ENCODE results near the gene BANF2.

Gene BANF2

DNA sequence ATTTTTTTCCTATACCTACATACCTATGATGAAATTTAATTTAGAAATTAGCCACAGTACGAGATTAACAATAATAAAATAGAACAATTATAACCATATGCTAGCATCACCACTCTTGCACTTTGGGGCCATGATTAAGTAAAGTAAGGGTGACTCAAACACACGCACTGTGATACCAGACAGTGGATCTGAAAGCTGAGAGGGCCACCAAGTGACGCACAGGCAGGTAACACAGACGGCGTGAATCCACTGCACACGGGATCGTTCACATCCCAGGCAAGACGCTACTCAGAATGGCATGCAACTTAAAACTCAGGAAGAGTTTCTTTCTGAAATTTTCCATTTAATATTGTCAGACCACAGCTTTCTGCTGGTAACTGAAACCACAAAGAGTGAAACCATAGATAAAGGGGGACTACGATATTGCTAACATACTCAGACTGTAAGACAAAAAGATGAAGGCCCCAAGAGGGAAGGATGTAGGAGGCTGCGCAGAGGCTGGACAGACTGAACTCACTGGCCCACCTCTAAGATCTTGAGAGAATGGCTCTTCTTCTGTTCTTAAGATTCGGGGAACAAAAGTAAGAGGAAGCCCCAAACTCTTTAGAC, 35.6 kb upstream of the BANF2 start:
- DNase-seq: peak in 1 of 5 experiments; percentile 55

DNA sequence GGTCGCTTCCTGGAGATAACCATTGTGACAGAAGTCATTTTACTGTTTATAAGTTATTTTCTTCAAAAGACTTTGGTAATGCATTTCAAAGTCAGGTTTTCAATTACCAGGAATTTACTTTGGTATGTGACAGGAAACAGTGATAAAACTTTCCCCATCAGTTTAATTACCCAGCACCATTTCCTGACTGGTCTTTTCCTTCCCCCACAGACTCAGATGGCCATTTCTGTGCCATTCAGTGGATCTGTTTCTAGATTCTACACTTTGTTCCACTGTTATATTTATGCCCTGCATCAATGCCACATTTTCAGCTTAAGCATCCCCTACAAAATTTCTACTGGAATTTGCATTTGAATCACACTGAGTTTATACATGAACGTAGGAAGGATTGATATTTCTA, 34.0 kb upstream of the BANF2 start:
- DNase-seq: no peak

- no peak for DNase-seq
Measured at GRCh38 chr20:17666481-17666880, 33.3 kb upstream of the BANF2 start.

DNA sequence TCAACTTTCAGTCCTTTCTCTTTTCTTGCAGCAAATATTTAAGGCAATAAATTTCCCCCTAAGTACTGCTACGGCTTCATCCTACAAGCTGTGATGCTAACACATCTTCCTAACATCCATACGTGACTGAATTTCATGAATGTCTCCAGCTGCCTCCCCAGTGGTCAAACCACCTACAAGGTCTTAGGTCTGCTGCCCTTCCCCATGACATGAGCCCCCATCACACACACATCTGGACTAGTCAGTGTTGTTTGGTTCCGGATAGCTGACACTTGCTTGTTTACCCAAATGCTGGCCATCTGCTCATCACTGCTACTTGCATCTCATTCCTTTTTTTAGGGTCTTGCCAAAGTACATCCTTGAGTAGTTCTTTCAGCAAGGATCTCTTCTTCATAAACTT, 32.3 kb upstream of the BANF2 start:
- DNase-seq: no peak

- DNase-seq: no peak
Measured at GRCh38 chr20:17668432-17668831, 31.3 kb upstream of the BANF2 start.

GRCh38 chr20:17669306-17669931, 30.3 kb upstream of the BANF2 start:
- no peak for DNase-seq

GRCh38 chr20:17671011-17671410, 28.8 kb upstream of the BANF2 start:
- no peak for DNase-seq

- no peak for DNase-seq
Measured at GRCh38 chr20:17671565-17671964, 28.2 kb upstream of the BANF2 start.

GRCh38 chr20:17673084-17673483, 26.7 kb upstream of the BANF2 start:
- no peak for DNase-seq

DNA sequence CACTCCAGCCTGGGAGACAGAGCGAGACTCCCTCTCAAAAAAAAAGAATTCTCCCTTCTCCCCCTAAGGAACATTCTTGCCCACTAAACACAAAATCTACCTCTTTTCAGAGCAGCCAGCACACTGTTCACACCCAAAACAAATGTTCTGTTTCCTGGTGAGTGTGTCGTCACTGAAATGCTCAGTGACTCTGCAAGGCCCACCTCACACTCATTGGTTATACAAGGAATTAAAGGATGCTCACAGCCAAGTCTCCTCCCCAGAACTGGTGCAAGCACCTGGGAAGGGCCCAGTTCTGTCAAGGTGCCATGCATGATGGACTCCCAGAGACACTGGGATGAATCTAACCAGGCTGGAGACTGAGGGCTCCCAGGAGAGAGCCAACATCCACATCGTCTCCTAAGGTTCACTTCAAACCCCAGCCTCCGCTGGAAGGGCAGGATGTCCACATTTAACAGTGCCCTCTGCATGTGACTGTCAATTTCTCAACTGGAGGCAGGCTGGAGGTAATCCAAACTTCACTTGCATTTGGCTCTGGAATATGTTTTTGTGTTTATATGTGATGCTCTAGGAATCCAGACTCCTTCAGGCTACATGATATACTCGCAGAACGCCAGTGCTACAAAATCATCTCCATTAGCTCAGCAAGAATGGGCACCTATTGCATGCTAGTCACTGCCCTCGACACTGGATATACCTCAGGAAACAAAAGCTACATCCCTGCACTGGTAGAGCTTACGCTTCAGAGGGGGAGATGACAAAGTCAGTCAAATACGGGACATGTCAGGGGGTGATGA, 24.8 kb upstream of the BANF2 start:
- DNase-seq: no peak

DNA sequence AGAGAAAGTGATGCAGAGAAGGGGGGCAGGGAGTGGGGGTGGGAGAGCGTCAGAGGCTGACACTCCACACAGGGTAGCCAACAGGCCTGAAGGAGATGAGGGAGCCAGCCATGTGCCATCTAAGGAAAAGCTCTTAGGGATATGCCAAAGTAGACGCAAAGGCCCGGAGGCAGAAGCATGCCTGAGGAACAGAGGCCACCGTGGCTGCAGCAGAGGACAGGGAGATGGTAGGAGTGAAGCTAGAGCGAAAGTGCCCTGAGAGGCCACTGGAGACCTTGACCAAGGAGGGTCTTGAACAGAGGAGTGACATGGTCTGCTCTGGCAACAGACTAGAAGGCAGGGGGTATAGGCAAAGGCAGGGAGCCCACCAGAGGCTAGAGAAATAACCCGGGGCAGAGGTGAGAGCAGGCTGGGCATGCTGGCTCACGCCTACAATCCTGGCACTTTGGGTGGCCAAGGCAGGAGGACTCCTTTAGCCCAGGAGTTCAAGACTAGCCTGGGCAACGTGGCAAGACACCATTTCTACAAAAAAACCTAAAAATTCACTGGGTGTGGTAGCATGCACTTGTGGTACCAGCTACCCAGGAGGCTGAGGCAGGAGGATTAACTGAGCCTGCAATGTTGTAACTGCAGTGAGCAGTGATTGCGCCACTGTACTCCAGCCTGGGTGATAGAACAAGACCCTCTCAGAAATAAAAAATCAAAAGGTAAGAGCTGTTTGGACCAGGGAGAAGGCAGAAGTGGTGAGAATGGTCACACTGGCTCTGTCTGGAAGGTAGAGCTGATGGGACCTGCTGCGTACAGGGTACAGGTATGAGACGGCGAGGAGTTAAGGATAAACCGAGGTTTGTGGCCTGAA, 24.0 kb upstream of the BANF2 start:
- DNase-seq: no peak

DNA sequence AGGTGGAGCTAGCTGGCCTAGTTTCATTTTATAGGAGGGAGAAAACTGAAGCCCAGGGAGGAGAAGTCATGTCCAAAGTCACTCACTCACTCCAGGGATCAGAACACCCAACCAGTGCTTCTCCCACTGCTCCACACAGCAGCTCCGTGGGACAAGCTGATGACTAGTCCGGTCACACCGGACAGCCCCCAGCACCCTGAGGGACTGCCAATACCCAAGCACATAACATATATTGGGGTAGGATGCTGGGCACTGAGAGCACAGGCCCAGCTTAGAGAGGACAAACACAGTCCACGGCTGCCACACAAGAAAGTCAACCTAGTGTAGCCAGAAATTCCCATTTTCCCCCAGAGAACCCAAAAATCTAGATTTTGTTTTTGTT, 23.4 kb upstream of the BANF2 start:
- DNase-seq: no peak

GRCh38 chr20:17676942-17677341, 22.8 kb upstream of the BANF2 start:
- no peak for DNase-seq

- no peak for DNase-seq
Measured at GRCh38 chr20:17678295-17678694, 21.5 kb upstream of the BANF2 start.

DNA sequence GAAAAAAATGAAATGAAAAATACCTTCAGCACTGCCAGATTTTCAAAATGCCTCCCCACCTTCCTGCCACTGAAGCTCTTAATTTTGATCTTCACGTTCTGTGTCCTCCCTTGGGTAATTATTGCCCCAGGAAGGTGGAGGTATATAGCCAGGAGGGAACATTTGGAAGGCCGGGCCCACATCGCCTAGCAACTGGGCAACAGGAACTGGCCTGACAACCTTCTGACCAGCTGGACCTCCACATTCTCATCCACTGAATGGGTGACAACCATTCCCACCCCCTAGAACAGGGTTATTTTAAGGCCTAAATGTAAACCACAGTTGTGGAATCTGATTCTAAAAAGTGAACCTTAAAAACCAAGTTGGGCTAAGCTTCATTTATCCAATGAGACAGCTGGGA, 20.9 kb upstream of the BANF2 start:
- no peak for DNase-seq

DNA sequence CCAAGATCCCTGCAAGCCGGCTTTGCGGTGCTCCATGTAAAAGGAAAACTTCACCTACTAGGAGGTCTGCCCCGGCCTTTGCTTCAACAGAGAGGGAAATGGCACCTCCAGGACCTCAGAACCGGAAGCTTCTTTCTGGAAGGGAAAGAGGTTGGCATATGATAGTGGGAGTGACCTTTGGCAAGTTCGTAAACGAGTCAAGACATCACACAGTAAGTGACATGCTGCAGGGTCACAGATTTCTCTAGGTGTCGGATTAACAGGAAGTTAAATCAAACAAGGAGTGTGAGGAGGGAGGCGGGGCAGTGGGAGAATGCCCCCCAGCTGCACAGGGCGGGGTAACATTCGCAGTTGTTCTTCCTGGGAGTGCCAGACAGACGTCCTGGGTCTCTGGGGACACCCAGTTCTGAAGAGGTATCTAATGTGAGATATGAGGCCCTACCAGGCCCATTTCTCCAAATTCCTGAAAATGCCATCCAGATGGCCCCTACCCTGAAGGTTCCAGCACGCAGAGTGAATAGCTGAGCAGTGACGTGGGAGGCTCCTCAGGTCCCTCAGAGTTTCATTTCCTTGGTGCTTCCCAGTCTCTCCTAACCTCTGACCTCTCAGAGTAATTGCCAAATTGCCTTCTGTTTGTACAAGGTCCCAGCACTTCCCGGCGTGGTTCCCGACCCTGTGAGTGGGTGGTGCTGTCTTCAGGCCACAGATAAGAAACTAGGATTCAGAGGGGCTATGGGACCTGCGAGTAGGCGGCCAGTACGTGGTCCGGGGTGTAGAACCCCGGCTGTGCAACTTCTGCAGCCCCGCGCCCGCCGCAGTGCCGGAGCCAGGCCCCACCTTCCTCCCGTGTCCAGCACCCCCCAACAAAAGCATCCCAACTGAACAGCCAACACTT, 19.6 kb upstream of the BANF2 start:
- peak in 1 of 5 experiments; percentile 46 for DNase-seq

DNA sequence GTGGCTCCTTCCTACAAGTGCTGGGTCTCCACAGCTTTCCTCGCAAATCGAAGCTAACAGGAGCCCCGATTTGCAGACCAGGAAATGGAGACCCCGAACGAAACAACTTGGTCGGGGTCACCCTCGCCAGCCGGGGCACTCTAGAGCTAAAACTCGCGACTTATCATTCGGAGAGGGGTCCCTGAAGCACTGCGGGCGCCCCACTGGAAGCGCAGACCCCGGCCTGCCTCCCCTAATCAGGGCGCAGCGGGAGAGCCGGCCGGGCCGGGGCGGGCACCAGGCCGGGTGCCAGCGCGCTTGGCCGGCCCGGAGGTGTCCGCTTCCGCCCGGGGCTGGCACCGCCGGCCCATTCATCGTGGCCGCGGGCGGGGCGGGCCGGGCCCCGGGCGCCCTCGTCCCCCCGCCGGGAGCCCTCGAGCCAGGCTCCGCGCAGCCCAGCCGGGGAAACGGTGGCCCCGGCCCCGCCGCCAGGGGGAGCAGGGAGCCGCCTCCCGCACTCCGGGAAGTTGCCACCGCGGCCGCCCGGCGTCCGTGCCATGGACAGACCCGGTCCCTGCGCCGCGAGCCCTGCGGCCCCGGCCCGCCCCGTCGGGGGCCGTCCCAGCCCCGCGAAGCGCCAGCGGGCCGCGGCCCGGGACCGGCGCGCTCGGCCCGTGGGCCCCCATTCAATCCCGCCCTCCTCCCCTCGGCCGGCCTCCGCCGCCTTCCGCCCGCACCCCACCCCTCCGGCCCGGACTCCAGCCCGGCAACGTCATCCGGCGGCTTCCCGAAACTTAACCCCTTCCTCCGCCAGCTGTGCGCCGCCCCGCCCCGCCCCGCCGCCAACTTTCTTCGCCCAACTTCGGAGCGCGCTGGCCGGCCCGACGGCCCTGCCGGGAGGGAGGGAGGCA, 18.7 kb upstream of the BANF2 start:
- peak; percentile 61 to 76 (median 68) for DNase-seq

GRCh38 chr20:17681726-17682102, 18.1 kb upstream of the BANF2 start:
- no peak for DNase-seq

DNA sequence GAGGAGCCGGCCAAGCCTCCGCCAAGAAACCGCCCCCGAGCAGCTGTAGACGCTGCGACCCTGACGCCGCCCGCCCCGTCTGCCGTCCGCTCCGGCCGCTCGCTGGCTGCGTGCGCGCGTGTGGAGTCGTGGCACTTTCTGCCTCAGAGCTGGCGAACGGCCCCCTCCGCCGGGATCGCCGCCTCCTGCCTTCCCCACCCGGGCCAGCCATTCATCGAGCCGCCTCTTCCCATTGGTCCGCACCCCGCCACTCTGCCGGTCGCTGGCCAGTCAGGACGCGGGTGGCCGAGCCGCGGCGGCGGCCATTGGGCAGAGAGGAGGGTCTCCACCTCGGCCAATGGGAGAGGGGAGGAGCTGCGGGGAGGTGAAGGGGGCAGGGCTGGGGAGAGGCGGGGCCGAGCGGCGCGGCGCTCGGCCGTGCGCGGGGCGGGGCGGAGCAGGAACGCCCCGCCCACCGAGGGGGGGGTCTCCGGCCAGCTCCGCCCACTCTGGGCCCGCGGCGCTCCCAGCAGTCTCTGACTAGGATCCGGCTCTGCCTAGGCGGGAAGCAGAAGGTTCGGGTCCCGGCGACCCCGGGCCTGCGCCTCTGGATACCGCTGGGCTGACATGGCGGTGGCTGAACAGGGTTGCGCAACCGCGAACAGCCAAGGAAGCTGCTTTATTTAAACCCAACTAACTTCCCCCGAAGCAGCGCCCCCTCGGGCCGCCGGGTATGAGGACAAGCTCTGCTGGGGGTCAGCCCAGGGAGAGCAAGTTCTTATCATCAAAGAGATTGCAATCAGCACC, 17.5 kb upstream of the BANF2 start, which contains the start of gene RRBP1:
Gene RRBP1 (minus strand): TSS at position 140 of the 786 bp plus-strand sequence. CDS start 21,735 bp downstream, outside the sequence.
- DNase-seq: peak; percentile 92 to 98 (median 96)

GRCh38 chr20:17682889-17683198, 16.9 kb upstream of the BANF2 start:
- no peak for DNase-seq

Measured in T-helper 2 cell (primary cell).